Mammary epithelial cell (primary cell): ENCODE measurements around the gene ZNF565.

Experiments
- EZH2 ChIP-seq: IDR thresholded peaks from 2 replicates; pipeline ENCODE4 v1.6.1; 2012; ENCODE audit warnings: low read length, inconsistent platforms, borderline replicate concordance
- TF ChIP-seq, protein P1 (sequence below), 2 donors: IDR thresholded peaks in 1 of 2; conservative IDR thresholded peaks in 1 of 2; 2 replicates each; pipeline ENCODE4 v1.5.1; 2011 to 2012; ENCODE audit warnings: inconsistent platforms in 2 of 2, low read length in 2 of 2, mild to moderate bottlenecking in 2 of 2, control low read depth in 1 of 2, low read depth in 1 of 2; ENCODE audit not compliant: insufficient read depth in 1 of 2; ENCODE audit errors: extremely low read depth in 1 of 2

GRCh38 chr19:36210497-36210896 lies 4.0 kb downstream of the ZNF565 start:
- TF ChIP-seq, protein P1, sequence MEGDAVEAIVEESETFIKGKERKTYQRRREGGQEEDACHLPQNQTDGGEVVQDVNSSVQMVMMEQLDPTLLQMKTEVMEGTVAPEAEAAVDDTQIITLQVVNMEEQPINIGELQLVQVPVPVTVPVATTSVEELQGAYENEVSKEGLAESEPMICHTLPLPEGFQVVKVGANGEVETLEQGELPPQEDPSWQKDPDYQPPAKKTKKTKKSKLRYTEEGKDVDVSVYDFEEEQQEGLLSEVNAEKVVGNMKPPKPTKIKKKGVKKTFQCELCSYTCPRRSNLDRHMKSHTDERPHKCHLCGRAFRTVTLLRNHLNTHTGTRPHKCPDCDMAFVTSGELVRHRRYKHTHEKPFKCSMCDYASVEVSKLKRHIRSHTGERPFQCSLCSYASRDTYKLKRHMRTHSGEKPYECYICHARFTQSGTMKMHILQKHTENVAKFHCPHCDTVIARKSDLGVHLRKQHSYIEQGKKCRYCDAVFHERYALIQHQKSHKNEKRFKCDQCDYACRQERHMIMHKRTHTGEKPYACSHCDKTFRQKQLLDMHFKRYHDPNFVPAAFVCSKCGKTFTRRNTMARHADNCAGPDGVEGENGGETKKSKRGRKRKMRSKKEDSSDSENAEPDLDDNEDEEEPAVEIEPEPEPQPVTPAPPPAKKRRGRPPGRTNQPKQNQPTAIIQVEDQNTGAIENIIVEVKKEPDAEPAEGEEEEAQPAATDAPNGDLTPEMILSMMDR (conservative IDR thresholded peaks at IDR 0.05 in 1 of 2, IDR thresholded peaks at IDR 0.05 in 1 of 2; ENCODE audit: extremely low read depth in 1 of 2, insufficient read depth in 1 of 2, low read depth in 1 of 2, low read length in 2 of 2), result no peak
- no peak for TF ChIP-seq EZH2
